Progenitor cell of endocrine pancreas (in vitro differentiated cells): ENCODE data around the gene TLE1. TPM values are rescaled to one million over a fixed set of nuclear protein-coding genes. Genes with fewer than 3 reads are reported as not detected.

Experiments used
- DNase-seq: peaks from one replicate; pipeline ENCODE4 v3.0.0; 2021; ENCODE audit warnings: low spot score; ENCODE audit not compliant: unreplicated experiment
- H3K27ac Mint-ChIP-seq: 2 replicates; pipeline ENCODE4 v1.8.0; 2021; ENCODE audit warnings: mild to moderate bottlenecking, moderate library complexity, mixed read lengths
- H3K27me3 Mint-ChIP-seq: 2 replicates; pipeline ENCODE4 v1.8.0; 2021; ENCODE audit warnings: mixed read lengths
- H3K36me3 Mint-ChIP-seq: 2 replicates; pipeline ENCODE4 v1.8.0; 2022; ENCODE audit warnings: mixed read lengths; ENCODE audit not compliant: insufficient read depth
- H3K4me1 Mint-ChIP-seq: 2 replicates; pipeline ENCODE4 v1.8.0; 2021; ENCODE audit warnings: low read depth, mixed read lengths
- H3K4me3 Mint-ChIP-seq: 2 replicates; pipeline ENCODE4 v1.8.0; 2021; ENCODE audit warnings: low read depth, mild to moderate bottlenecking, moderate library complexity, mixed read lengths
- H3K9me3 Mint-ChIP-seq: 2 replicates; pipeline ENCODE4 v1.8.0; 2021; ENCODE audit warnings: low read depth, mixed read lengths
- total RNA-seq: library from RNA; stranded (reverse); gene quantifications from 2 replicates; pipeline ENCODE4 v1.2.1, GENCODE V29; 2021
- TF ChIP-seq, protein P1 (sequence below): fragments of 200-600 bp; sonication (generic); IDR thresholded peaks from one replicate; pipeline ENCODE4 v1.5.0; 2021; ENCODE audit warnings: antibody characterized with exemption, mild to moderate bottlenecking; ENCODE audit not compliant: unreplicated experiment

TLE1 gene
- total RNA-seq, 1 donor from 2014 or later = 68.7 TPM

DNA sequence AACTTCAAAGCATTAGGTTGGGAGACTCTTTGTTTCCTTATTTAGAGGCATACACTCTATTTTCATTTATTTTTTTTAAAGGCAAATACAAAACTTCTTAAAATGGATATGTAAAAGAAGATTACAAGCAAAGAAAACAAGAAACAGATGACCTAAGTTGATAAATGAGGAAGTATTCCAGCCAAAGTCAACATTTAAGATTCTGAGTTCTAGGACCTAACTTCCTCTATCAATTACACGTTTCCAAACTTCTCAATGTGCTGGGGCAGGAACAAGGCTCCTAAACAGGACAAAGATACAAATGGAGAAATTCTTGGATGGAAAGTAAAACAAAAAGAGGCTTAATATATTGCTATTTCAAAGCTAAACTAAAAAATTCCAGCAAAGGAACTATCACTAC is 89.5 kb downstream of the TLE1 start:
- TF ChIP-seq, protein P1, sequence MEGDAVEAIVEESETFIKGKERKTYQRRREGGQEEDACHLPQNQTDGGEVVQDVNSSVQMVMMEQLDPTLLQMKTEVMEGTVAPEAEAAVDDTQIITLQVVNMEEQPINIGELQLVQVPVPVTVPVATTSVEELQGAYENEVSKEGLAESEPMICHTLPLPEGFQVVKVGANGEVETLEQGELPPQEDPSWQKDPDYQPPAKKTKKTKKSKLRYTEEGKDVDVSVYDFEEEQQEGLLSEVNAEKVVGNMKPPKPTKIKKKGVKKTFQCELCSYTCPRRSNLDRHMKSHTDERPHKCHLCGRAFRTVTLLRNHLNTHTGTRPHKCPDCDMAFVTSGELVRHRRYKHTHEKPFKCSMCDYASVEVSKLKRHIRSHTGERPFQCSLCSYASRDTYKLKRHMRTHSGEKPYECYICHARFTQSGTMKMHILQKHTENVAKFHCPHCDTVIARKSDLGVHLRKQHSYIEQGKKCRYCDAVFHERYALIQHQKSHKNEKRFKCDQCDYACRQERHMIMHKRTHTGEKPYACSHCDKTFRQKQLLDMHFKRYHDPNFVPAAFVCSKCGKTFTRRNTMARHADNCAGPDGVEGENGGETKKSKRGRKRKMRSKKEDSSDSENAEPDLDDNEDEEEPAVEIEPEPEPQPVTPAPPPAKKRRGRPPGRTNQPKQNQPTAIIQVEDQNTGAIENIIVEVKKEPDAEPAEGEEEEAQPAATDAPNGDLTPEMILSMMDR = no peak
- H3K4me1 Mint-ChIP-seq = peaks cover 14% of the 10 kb centered on the region
- no peaks in the 10 kb centered on the region for H3K9me3 Mint-ChIP-seq
- no peak overlapping the region for H3K27ac Mint-ChIP-seq
- no peaks in the 10 kb centered on the region for H3K27me3 Mint-ChIP-seq
- no peak overlapping the region for H3K4me3 Mint-ChIP-seq
- H3K36me3 Mint-ChIP-seq = peaks cover 51% of the 10 kb centered on the region
- no peak for DNase-seq

DNA sequence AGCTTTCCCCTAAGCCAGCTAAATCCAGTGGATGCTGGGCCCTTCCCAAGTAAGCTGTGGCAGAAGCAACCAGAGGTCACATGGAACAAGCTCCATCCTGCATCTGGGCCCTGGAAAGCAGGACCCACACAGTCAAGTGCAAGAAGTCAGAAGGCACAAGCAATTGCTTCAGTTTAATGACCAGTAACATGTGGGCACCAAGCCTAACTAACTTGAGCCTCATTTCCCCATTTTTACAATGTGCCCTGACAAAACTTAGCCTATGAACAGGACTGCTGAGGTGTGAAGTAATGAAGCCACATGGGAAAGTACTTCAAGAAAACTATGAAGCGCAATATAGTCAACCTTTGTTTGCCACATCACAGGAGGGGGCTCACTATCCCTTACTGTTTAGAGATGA is 90.5 kb downstream of the TLE1 start:
- no peak for DNase-seq
- Mint-ChIP-seq H3K27ac (no peak overlapping the region), H3K4me1 (peaks cover 6% of the 10 kb centered on the region), H3K27me3 (no peaks in the 10 kb centered on the region), H3K36me3 (peaks cover 54% of the 10 kb centered on the region), H3K4me3 (no peak overlapping the region), H3K9me3 (peaks cover 2% of the 10 kb centered on the region)
- TF ChIP-seq, protein P1 = no peak

DNA sequence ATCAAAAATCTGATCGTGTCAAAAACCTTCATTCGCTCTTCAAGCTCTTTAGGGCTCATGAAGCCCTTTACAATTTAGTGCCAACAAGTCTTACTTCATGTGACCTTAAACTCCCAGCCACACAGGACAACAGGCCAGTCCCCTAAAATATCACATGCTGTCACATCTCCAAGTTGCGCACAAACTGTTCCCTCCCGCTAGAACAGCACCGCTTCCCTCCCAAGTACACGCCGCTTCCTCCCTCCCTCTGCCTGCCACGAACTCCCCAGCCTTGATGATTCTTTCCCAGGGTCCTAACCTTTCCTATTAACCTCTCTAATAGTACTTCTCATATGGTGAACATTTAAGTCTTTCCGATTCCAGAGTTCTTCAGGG is 91.2 kb downstream of the TLE1 start:
- TF ChIP-seq, protein P1 = no peak
- peaks cover 2% of the 10 kb centered on the region for H3K9me3 Mint-ChIP-seq
- no peak for DNase-seq
- peaks cover 6% of the 10 kb centered on the region for H3K4me1 Mint-ChIP-seq
- H3K27me3 Mint-ChIP-seq = no peaks in the 10 kb centered on the region
- H3K36me3 Mint-ChIP-seq = peaks cover 51% of the 10 kb centered on the region
- H3K27ac Mint-ChIP-seq = no peak overlapping the region
- H3K4me3 Mint-ChIP-seq = no peak overlapping the region

DNA sequence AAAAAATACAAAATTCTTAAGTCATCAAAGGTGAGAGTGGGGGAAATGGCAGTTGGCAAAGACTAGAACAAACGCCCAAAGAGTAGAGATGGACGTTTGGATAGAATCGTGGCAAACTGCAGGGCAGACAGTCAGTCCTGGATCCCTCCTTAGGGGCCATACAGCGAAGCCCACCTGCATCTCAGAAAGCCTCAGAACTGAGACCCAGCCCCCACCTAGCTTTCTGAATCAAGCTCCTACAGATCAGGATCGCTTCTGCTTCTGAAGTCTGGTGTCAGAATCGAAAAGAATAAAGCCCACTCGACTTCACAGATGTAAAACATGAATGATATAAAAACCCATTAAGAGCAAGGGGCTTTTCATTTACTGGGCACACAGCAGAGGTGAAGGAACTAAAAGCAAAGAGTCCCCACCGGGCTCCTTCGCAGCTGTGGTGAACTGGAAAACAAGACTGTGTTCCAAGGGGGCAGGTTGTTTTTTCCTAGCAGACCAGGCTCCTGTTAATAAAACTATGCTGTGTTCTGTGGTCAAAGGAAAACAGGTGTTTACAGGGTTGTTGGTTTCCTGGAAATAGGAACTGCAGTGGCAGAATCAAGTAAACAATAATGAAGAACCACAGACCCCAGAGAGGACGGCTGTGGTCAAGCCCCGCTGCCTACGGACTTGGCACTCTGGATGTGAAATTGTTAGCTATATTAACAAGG is 91.8 kb downstream of the TLE1 start:
- Mint-ChIP-seq H3K4me3 (no peak overlapping the region), H3K27ac (no peak overlapping the region), H3K36me3 (peaks cover 52% of the 10 kb centered on the region), H3K9me3 (peaks cover 2% of the 10 kb centered on the region), H3K4me1 (peaks cover 6% of the 10 kb centered on the region), H3K27me3 (no peaks in the 10 kb centered on the region)
- DNase-seq = no peak
- TF ChIP-seq, protein P1 = no peak

DNA sequence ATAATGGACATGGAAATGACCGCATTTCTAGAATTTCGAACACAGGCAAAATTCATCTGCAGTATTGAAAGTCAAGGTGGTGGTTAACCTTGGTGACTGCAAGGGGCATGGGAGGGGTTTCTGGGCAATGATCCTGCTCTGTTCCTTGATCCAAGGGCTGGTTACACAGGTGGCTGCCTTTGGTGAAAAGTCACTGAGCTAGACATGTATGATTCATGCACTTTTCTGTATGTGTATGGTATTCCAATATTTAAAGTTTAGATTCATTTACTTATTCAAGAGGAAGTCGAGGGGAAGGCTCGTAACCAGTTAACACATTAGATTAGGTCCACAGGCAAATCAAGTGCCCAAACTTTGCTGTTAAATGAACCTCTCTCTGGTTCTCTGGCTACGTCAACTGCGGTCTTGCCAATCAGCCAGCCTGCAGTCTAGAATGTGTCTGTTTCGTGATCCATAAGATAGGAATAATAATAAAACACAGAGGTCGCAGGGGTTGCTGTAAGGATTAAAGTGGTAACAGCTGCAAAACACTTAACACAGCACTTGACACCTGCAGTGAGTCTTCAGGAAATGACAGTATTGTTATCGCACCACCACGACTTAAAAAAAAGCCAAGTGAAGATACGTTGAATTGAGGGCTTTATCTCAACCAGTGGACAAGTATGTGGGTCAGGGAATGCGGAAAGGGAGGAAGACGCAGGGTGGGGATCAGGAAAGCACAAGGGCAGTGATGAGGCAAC is 92.5 kb downstream of the TLE1 start:
- TF ChIP-seq, protein P1 = no peak
- Mint-ChIP-seq H3K4me1 (peaks cover 6% of the 10 kb centered on the region), H3K9me3 (peaks cover 2% of the 10 kb centered on the region), H3K27me3 (no peaks in the 10 kb centered on the region), H3K4me3 (no peak overlapping the region), H3K27ac (no peak overlapping the region), H3K36me3 (peaks cover 48% of the 10 kb centered on the region)
- DNase-seq = no peak
